Stimulated activated CD4-positive, alpha-beta T cell treated with anti-CD3 and anti-CD28 coated beads, Interleukin-1b, Interleukin-23, amount 100 ng/mL, for 24 hours (primary cell): Measurements from ENCODE around the gene ITGAV.

ENCODE experiments used
- DNase-seq, 4 experiments: peaks; one replicate each; pipeline ENCODE4 v3.0.0-alpha.2; 2020; ENCODE audit warnings: low read depth in 4 of 4, low spot score in 1 of 4

Gene ITGAV

GRCh38 chr2:186611526-186611925 lies 21.7 kb downstream of the ITGAV start:
- no peak for DNase-seq

- DNase-seq = no peak
These were observed 22.2 kb downstream of the ITGAV start for GRCh38 chr2:186612026-186612425.

- no peak for DNase-seq
These were observed 22.9 kb downstream of the ITGAV start for GRCh38 chr2:186612555-186613440.

- DNase-seq = no peak
These were observed 24.5 kb downstream of the ITGAV start for GRCh38 chr2:186614373-186614772.

- DNase-seq = no peak
These were observed 27.3 kb downstream of the ITGAV start for GRCh38 chr2:186617148-186617547.

GRCh38 chr2:186617771-186618170 lies 27.9 kb downstream of the ITGAV start:
- DNase-seq = no peak

GRCh38 chr2:186618696-186619095 lies 28.8 kb downstream of the ITGAV start:
- DNase-seq = no peak

GRCh38 chr2:186623084-186623483 lies 33.2 kb downstream of the ITGAV start:
- no peak for DNase-seq

GRCh38 chr2:186624276-186624675 lies 34.4 kb downstream of the ITGAV start:
- no peak for DNase-seq

- DNase-seq = no peak
These were observed 39.6 kb downstream of the ITGAV start for GRCh38 chr2:186629250-186629996.

GRCh38 chr2:186632417-186632816 lies 42.6 kb downstream of the ITGAV start:
- no peak for DNase-seq

- DNase-seq = no peak
These were observed 44.8 kb downstream of the ITGAV start for GRCh38 chr2:186634701-186635100.

- DNase-seq = no peak
These were observed 47.1 kb downstream of the ITGAV start for GRCh38 chr2:186636800-186637496.

GRCh38 chr2:186637497-186637800 lies 47.6 kb downstream of the ITGAV start:
- no peak for DNase-seq

- no peak for DNase-seq
These were observed 50.1 kb downstream of the ITGAV start for GRCh38 chr2:186639939-186640338.

GRCh38 chr2:186641132-186641806 lies 51.4 kb downstream of the ITGAV start:
- DNase-seq = no peak

GRCh38 chr2:186641807-186642321 lies 52.0 kb downstream of the ITGAV start:
- DNase-seq = no peak

GRCh38 chr2:186644791-186645190 lies 54.9 kb downstream of the ITGAV start:
- DNase-seq = no peak

GRCh38 chr2:186645999-186646398 lies 56.1 kb downstream of the ITGAV start:
- no peak for DNase-seq

- no peak for DNase-seq
These were observed 58.3 kb downstream of the ITGAV start for GRCh38 chr2:186648130-186648529.

- no peak for DNase-seq
These were observed 63.7 kb downstream of the ITGAV start for GRCh38 chr2:186653511-186653910.
